K562 (cell line): Measurements from ENCODE around the gene SMIM22. TPM values are rescaled to one million over a fixed set of nuclear protein-coding genes. Genes with fewer than 3 reads are reported as not detected.
A peak's percentile ranks its signal among the peaks of the same experiment; 100 is the strongest.

Experiments
- ATF1 ChIP-seq, 2 experiments: fragments of 450-650 bp in 1 of 2; IDR thresholded peaks; 2 replicates each; pipeline ENCODE4 v1.6.1; 2016; ENCODE audit warnings: missing compliant biosample characterization in 1 of 2, missing genetic modification characterization in 1 of 2
- ATF6 ChIP-seq: sonication (generic); formaldehyde crosslinking; IDR thresholded peaks from 2 replicates; pipeline ENCODE4 v1.4.0; 2020; ENCODE audit warnings: mild to moderate bottlenecking, missing genetic modification reagents
- BHLHE40 ChIP-seq: IDR thresholded peaks from 2 replicates; pipeline ENCODE4 v1.6.1; 2011; ENCODE audit warnings: low read length, improper control_type of control experiment
- CREB1 ChIP-seq, 2 experiments: sonication (generic) in 1 of 2; formaldehyde crosslinking in 1 of 2; IDR thresholded peaks; 2 replicates each; pipeline versions ENCODE4 v1.6.1 to v1.8.0; 2012 to 2022; ENCODE audit warnings: inconsistent platforms in 1 of 2, mild to moderate bottlenecking in 1 of 2, missing genetic modification reagents in 1 of 2, moderate library complexity in 1 of 2
- CTBP1 ChIP-seq: fragments of 450-650 bp; IDR thresholded peaks from 2 replicates; pipeline ENCODE4 v1.6.1; 2016; ENCODE audit warnings: borderline replicate concordance
- EGR1 ChIP-seq: fragments of 450-650 bp; conservative IDR thresholded peaks from 2 replicates; pipeline ENCODE4 v1.6.1; 2017; ENCODE audit warnings: mild to moderate bottlenecking
- KAT8 ChIP-seq: fragments of 450-650 bp; IDR thresholded peaks from 2 replicates; pipeline ENCODE4 v1.6.1; 2016; ENCODE audit warnings: low read depth, mild to moderate bottlenecking
- NR3C1 ChIP-seq: sonication (generic); formaldehyde crosslinking; IDR thresholded peaks from 2 replicates; pipeline ENCODE4 v1.8.1; 2022; ENCODE audit warnings: missing genetic modification reagents
- RB1 ChIP-seq: fragments of 450-650 bp; IDR thresholded peaks from 2 replicates; pipeline ENCODE4 v1.6.1; 2017; ENCODE audit warnings: low read depth, mild to moderate bottlenecking
- RBFOX2 ChIP-seq: fragments of 200-400 bp; formaldehyde crosslinking; IDR thresholded peaks from 2 replicates; pipeline ENCODE4 v1.6.1; 2017; ENCODE audit warnings: low read depth, mild to moderate bottlenecking, low read length, moderate library complexity
- SMARCA4 ChIP-seq: fragments of 450-650 bp; IDR thresholded peaks from 2 replicates; pipeline ENCODE4 v1.6.1; 2016
- SP1 ChIP-seq: sonication (generic); formaldehyde crosslinking; IDR thresholded peaks from 2 replicates; pipeline ENCODE4 v1.8.1; 2022; ENCODE audit warnings: mild to moderate bottlenecking, missing genetic modification reagents
- TBP ChIP-seq: optimal IDR thresholded peaks from 2 replicates; pipeline ENCODE3; 2011; ENCODE audit warnings: low read depth, low read length, improper control_type of control experiment
- ZBTB40 ChIP-seq, 2 experiments: fragments of 450-650 bp in 1 of 2; sonication (generic) in 1 of 2; formaldehyde crosslinking in 1 of 2; IDR thresholded peaks; 2 replicates each; pipeline versions ENCODE4 v1.7.1 to v1.9.0; 2016 to 2022; ENCODE audit warnings: inconsistent platforms in 1 of 2, mild to moderate bottlenecking in 1 of 2, missing genetic modification reagents in 1 of 2
- ZEB2 ChIP-seq: fragments of 450-650 bp; IDR thresholded peaks from 2 replicates; pipeline ENCODE4 v1.6.1; 2016
- ZNF232 ChIP-seq: sonication (generic); formaldehyde crosslinking; IDR thresholded peaks from 2 replicates; pipeline ENCODE4 v1.8.0; 2022; ENCODE audit warnings: mild to moderate bottlenecking, missing genetic modification reagents
- ZNF589 ChIP-seq: fragments of 200-800 bp; sonication (Bioruptor generic); IDR thresholded peaks from 2 replicates; pipeline ENCODE4 v1.6.1; 2016; ENCODE audit warnings: low read depth, missing genetic modification characterization, missing compliant biosample characterization
- polyA plus RNA-seq, 8 experiments: library from polyadenylated mRNA; depleted of rRNA in 4 of 8; stranded (reverse) in 5 of 8; unstranded in 3 of 8; fragments of >200 nt; fragmentation: Nextera tagmentation in 2 of 8; fragmentation: Illumina TruSeq in 1 of 8; extraction: Ambion mirVana in 2 of 8; extraction: Trizol in 1 of 8; gene quantifications; 2 replicates each; pipeline versions ENCODE4 v1.2.1 to v1.2.3, GENCODE V29; 2011 to 2014; ENCODE audit warnings: inconsistent platforms in 1 of 8, missing spikeins in 1 of 8
- total RNA-seq, 7 experiments: library from RNA; depleted of rRNA in 6 of 7; stranded (reverse); fragments of >200 nt in 6 of 7; fragmentation: Illumina TruSeq in 2 of 7; extraction: Trizol in 2 of 7; gene quantifications; 2 replicates each; pipeline versions ENCODE4 v1.2.1 to v1.2.3, GENCODE V29; 2011 to 2021; ENCODE audit warnings: low replicate concordance in 1 of 7

The SMIM22 gene
- total and polyA plus RNA-seq, 9 of the 15 experiments (the other 6 are each of a cell fraction or from before 2014, with no cell fraction given): not detected

GRCh38 chr16:4766875-4767628, 28.1 kb upstream of the SMIM22 start, which contains the start of gene ZNF500 (continued):
- TF ChIP-seq ZBTB40 (IDR thresholded peaks at IDR 0.05) (peak; percentile 44), ZBTB40 (CRISPR knock-in tag; IDR thresholded peaks at IDR 0.05) (no peak), CREB1 (IDR thresholded peaks at IDR 0.05) (peak; percentile 55), CREB1 (CRISPR knock-in tag; IDR thresholded peaks at IDR 0.05) (peak; percentile 84), SMARCA4 (peak; percentile 19; the same call in 1 of the 2 replicates), ZEB2 (0 out of 2 replicates have a peak, but pooled peaks have one; percentile 32), NR3C1 (CRISPR knock-in tag) (peak; percentile 60; the same call in 1 of the 2 replicates), ATF6 (CRISPR knock-in tag) (peak; percentile 89; the same call in 1 of the 2 replicates), BHLHE40 (peak; percentile 70; the same call in 1 of the 2 replicates), SP1 (peak; percentile 98), ZNF232 (CRISPR knock-in tag) (peak; percentile 43; the same call in 1 of the 2 replicates), TBP (peak; percentile 77), EGR1 (peak; percentile 83), RBFOX2 (peak; percentile 89), CTBP1 (peak; percentile 57; the same call in 1 of the 2 replicates), RB1 (peak; percentile 68; the same call in 1 of the 2 replicates), ZNF589 (CRISPR knock-in tag) (no peak), KAT8 (no peak), ATF1 (CRISPR knock-in tag; IDR thresholded peaks at IDR 0.05) (peak; percentile 32; the same call in 1 of the 2 replicates), ATF1 (tag; IDR thresholded peaks at IDR 0.05) (peak; percentile 86)
